Measurements from ENCODE around the gene IMPA2.
"Not testable (repeated sequence)": the region's sequence is repeated elsewhere in the genome, so short reads cannot be mapped to it uniquely, and the experiment has no call there.

IMPA2 gene

GRCh38 chr18:11963991-11964484 is 17.3 kb upstream of the IMPA2 start:
- Histone ChIP-seq H3K4me3 (ENCODE audit: low read length) (no peak overlapping the region), H3K9ac (ENCODE audit: low read length) (peak overlapping the region; percentile 58), H3K27me3 (replicated peaks; ENCODE audit: control insufficient read depth, insufficient read depth, low read length) (no peaks in the 10 kb centered on the region), H3K4me1 (ENCODE audit: control insufficient read depth, insufficient read depth, low read length) (peaks cover 16% of the 10 kb centered on the region), H3K9me3 (ENCODE audit: control insufficient read depth, low read length) (no peaks in the 10 kb centered on the region), H3K36me3 (ENCODE audit: control insufficient read depth, insufficient read depth, low read length, severe bottlenecking) (no peaks in the 10 kb centered on the region)
- no peak for DNase-seq (ENCODE audit: low read depth)

GRCh38 chr18:11969904-11970835 is 11.1 kb upstream of the IMPA2 start:
- no peak for DNase-seq (ENCODE audit: low read depth)
- Histone ChIP-seq H3K9me3 (ENCODE audit: control insufficient read depth, low read length) (no peaks in the 10 kb centered on the region), H3K9ac (ENCODE audit: low read length) (no peak overlapping the region), H3K4me1 (ENCODE audit: control insufficient read depth, insufficient read depth, low read length) (peaks cover 5% of the 10 kb centered on the region), H3K4me3 (ENCODE audit: low read length) (no peak overlapping the region), H3K27me3 (replicated peaks; ENCODE audit: control insufficient read depth, insufficient read depth, low read length) (no peaks in the 10 kb centered on the region), H3K36me3 (ENCODE audit: control insufficient read depth, insufficient read depth, low read length, severe bottlenecking) (no peaks in the 10 kb centered on the region)

DNA sequence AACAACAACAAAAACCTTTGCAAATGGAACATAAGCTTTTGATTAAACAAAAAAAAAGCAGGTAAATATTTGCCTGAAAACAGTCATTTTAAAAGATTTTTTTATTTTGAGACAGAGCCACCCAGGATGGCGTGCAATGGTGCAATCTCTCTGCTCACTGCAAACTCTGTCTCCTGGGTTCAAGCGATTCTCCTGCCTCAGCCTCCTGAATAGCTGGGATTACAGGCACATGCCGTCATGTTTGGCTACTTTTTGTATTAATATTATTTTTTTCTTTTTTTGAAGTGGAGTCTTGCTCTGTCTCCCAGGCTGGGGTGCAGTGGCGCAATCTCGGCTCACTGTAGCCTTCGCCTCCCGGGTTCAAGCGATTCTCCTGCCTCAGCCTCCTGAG is 10.5 kb upstream of the IMPA2 start:
- H3K36me3 ChIP-seq (ENCODE audit: control insufficient read depth, insufficient read depth, low read length, severe bottlenecking); H3K9me3 ChIP-seq (ENCODE audit: control insufficient read depth, low read length): not testable (repeated sequence)

GRCh38 chr18:11972371-11973174 is 8.7 kb upstream of the IMPA2 start:
- H3K27me3 ChIP-seq (replicated peaks; ENCODE audit: control insufficient read depth, insufficient read depth, low read length): no peaks in the 10 kb centered on the region
- no peaks in the 10 kb centered on the region for H3K9me3 ChIP-seq (ENCODE audit: control insufficient read depth, low read length)
- H3K4me3 ChIP-seq (ENCODE audit: low read length): no peak overlapping the region
- peaks cover 11% of the 10 kb centered on the region for H3K4me1 ChIP-seq (ENCODE audit: control insufficient read depth, insufficient read depth, low read length)
- DNase-seq (ENCODE audit: low read depth): no peak
- no peak overlapping the region for H3K9ac ChIP-seq (ENCODE audit: low read length)
- no peaks in the 10 kb centered on the region for H3K36me3 ChIP-seq (ENCODE audit: control insufficient read depth, insufficient read depth, low read length, severe bottlenecking)

More for the DNA sequence above, 10.5 kb upstream of the IMPA2 start:
- DNase-seq (ENCODE audit: low read depth); H3K27me3 ChIP-seq (replicated peaks; ENCODE audit: control insufficient read depth, insufficient read depth, low read length); H3K9ac ChIP-seq (ENCODE audit: low read length); H3K4me1 ChIP-seq (ENCODE audit: control insufficient read depth, insufficient read depth, low read length); H3K4me3 ChIP-seq (ENCODE audit: low read length): not testable (repeated sequence)

GRCh38 chr18:11974741-11975325 is 6.5 kb upstream of the IMPA2 start:
- no peaks in the 10 kb centered on the region for H3K9me3 ChIP-seq (ENCODE audit: control insufficient read depth, low read length)
- H3K9ac ChIP-seq (ENCODE audit: low read length): peak overlapping the region; percentile 19
- no peak for DNase-seq (ENCODE audit: low read depth)
- H3K4me1 ChIP-seq (ENCODE audit: control insufficient read depth, insufficient read depth, low read length): peaks cover 14% of the 10 kb centered on the region
- no peaks in the 10 kb centered on the region for H3K27me3 ChIP-seq (replicated peaks; ENCODE audit: control insufficient read depth, insufficient read depth, low read length)
- H3K36me3 ChIP-seq (ENCODE audit: control insufficient read depth, insufficient read depth, low read length, severe bottlenecking): no peaks in the 10 kb centered on the region
- no peak overlapping the region for H3K4me3 ChIP-seq (ENCODE audit: low read length)

DNA sequence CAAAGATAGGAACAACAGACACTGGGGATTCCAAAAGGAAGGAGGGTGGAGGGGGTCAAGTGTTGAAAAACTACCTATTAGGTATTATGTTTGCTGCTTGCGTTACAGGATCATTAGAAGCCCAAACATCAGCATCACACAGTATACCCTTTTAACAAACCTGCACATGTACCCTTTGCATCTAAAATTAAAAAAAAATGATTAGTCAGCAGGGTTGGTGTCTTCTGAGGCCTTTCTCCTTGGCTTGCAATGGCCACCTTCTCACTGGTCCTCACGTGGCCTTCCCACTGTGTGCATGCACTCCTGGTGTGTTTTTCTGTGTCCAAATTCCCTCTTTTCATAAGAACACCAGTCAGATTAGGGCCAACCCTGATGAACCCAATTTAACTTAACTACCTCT is 5.6 kb upstream of the IMPA2 start:
- H3K36me3 ChIP-seq (ENCODE audit: control insufficient read depth, insufficient read depth, low read length, severe bottlenecking): no peaks in the 10 kb centered on the region
- peaks cover 22% of the 10 kb centered on the region for H3K4me1 ChIP-seq (ENCODE audit: control insufficient read depth, insufficient read depth, low read length)
- H3K4me3 ChIP-seq (ENCODE audit: low read length): no peak overlapping the region
- H3K9me3 ChIP-seq (ENCODE audit: control insufficient read depth, low read length): no peaks in the 10 kb centered on the region
- no peaks in the 10 kb centered on the region for H3K27me3 ChIP-seq (replicated peaks; ENCODE audit: control insufficient read depth, insufficient read depth, low read length)
- DNase-seq (ENCODE audit: low read depth): no peak
- H3K9ac ChIP-seq (ENCODE audit: low read length): no peak overlapping the region

DNA sequence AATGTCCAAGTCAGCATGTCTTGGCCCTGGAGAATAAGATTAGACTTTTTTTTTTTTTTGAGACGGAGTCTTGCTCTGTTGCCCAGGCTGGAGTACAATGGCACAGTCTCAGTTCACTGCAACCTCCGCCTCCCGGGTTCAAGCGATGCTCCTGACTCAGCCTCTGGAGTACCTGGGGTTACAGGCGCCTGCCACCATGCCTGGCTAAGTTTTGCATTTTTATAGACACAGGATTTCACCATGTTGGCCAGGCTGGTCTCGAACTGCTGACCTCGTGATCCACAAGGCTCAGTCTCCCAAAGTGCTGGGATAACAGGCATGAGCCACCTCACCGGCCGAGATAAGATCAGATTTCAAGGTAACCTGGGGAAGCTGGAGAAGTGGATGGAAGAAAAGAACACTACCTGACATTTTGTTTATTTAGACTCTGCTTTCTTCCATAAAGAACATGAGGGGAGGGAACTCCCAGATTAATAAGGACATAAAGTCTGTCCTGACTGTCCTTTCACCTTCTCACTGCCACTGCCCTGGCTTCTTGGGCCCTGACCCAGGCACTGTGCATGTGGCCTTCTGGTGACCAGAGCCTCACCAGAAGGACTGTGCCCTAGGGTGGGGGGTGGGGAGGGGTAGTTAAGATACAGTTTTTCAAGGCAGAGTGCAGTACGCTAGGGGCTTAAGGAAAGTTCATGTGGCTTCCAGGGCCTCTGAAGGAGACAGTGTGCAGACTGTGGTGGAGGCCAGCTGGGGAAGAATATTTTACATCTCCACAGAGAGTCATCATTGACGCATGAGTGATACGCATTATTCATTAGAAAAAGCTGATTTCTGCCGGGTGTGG is 4.8 kb upstream of the IMPA2 start:
- Histone ChIP-seq H3K27me3 (replicated peaks; ENCODE audit: control insufficient read depth, insufficient read depth, low read length) (no peaks in the 10 kb centered on the region), H3K9ac (ENCODE audit: low read length) (peak overlapping the region; percentile 11), H3K9me3 (ENCODE audit: control insufficient read depth, low read length) (no peaks in the 10 kb centered on the region), H3K36me3 (ENCODE audit: control insufficient read depth, insufficient read depth, low read length, severe bottlenecking) (no peaks in the 10 kb centered on the region), H3K4me3 (ENCODE audit: low read length) (no peak overlapping the region), H3K4me1 (ENCODE audit: control insufficient read depth, insufficient read depth, low read length) (peaks cover 22% of the 10 kb centered on the region)
- peak; percentile 29 for DNase-seq (ENCODE audit: low read depth)

- Histone ChIP-seq H3K4me3 (ENCODE audit: low read length) (no peak overlapping the region), H3K27me3 (replicated peaks; ENCODE audit: control insufficient read depth, insufficient read depth, low read length) (no peaks in the 10 kb centered on the region), H3K9me3 (ENCODE audit: control insufficient read depth, low read length) (no peaks in the 10 kb centered on the region), H3K36me3 (ENCODE audit: control insufficient read depth, insufficient read depth, low read length, severe bottlenecking) (no peaks in the 10 kb centered on the region), H3K4me1 (ENCODE audit: control insufficient read depth, insufficient read depth, low read length) (peaks cover 22% of the 10 kb centered on the region), H3K9ac (ENCODE audit: low read length) (no peak overlapping the region)
- no peak for DNase-seq (ENCODE audit: low read depth)
These were observed 4.2 kb upstream of the IMPA2 start for GRCh38 chr18:11977153-11977466.

GRCh38 chr18:11978956-11979355 is 2.4 kb upstream of the IMPA2 start:
- Histone ChIP-seq H3K4me1 (ENCODE audit: control insufficient read depth, insufficient read depth, low read length) (peaks cover 27% of the 10 kb centered on the region), H3K36me3 (ENCODE audit: control insufficient read depth, insufficient read depth, low read length, severe bottlenecking) (no peaks in the 10 kb centered on the region), H3K9me3 (ENCODE audit: control insufficient read depth, low read length) (no peaks in the 10 kb centered on the region), H3K4me3 (ENCODE audit: low read length) (no peak overlapping the region), H3K27me3 (replicated peaks; ENCODE audit: control insufficient read depth, insufficient read depth, low read length) (no peaks in the 10 kb centered on the region), H3K9ac (ENCODE audit: low read length) (no peak overlapping the region)
- no peak for DNase-seq (ENCODE audit: low read depth)

DNA sequence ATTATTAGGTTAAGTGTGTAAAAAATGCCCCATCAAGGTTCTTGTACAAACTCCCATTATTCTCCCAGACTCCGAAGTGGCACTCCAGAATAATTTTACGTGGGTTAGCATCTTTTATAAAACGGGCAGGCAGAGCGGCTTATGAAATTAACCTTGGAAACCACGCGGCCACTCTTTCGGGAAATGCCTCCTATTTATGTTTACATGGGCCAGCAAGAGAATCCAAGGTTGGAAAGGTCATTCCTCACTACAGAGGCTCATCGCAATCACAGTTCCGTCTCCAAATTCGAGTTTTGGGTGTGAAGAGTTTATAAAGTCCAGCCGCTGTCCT is 1.2 kb upstream of the IMPA2 start:
- peak overlapping the region; percentile 77 for H3K4me3 ChIP-seq (ENCODE audit: low read length)
- no peaks in the 10 kb centered on the region for H3K36me3 ChIP-seq (ENCODE audit: control insufficient read depth, insufficient read depth, low read length, severe bottlenecking)
- H3K9ac ChIP-seq (ENCODE audit: low read length): peak overlapping the region; percentile 87
- H3K9me3 ChIP-seq (ENCODE audit: control insufficient read depth, low read length): no peaks in the 10 kb centered on the region
- no peak for DNase-seq (ENCODE audit: low read depth)
- H3K27me3 ChIP-seq (replicated peaks; ENCODE audit: control insufficient read depth, insufficient read depth, low read length): no peaks in the 10 kb centered on the region
- peaks cover 22% of the 10 kb centered on the region for H3K4me1 ChIP-seq (ENCODE audit: control insufficient read depth, insufficient read depth, low read length)
